ENCODE measurements around the gene ST6GALNAC5. TPM values are rescaled to one million over a fixed set of nuclear protein-coding genes. Genes with fewer than 3 reads are reported as not detected.
"Not testable (repeated sequence)": the region's sequence is repeated elsewhere in the genome, so short reads cannot be mapped to it uniquely, and the experiment has no call there.

ST6GALNAC5 gene
- total RNA-seq, 2 donors from 2014 or later: 2.6 to 12.9 TPM

DNA sequence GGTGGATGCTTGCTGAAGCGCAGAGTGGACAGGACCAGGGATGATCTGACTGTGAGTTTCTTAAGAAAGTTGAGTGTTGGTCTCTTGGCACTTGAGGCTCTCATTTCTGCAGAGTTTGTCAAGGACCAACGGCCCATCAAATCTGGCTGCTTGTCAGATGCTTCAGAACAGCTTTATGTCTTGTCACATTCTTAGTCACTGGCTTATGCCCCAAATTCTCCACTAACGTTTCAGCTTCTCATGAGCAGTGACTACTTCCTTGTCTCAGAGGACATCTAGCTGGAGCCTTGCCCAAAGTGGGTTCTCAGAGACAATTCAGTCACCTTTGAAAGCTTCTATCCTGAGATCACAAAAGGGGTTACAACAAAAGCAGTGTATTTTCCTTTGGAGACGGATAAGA lies 92.3 kb downstream of the ST6GALNAC5 start:
- intact Hi-C loops (cut with DNase I): no loop called here
- H3K27me3 ChIP-seq: no peaks in the 10 kb centered on the region
- ATAC-seq: no peak
- WGBS, 2 donors: 59 to 66% methylated on average over 4 of the region's 4 CpGs
- no peak overlapping the region for H3K27ac ChIP-seq
- no peaks in the 10 kb centered on the region for H3K9me3 ChIP-seq
- TF ChIP-seq, protein P1, sequence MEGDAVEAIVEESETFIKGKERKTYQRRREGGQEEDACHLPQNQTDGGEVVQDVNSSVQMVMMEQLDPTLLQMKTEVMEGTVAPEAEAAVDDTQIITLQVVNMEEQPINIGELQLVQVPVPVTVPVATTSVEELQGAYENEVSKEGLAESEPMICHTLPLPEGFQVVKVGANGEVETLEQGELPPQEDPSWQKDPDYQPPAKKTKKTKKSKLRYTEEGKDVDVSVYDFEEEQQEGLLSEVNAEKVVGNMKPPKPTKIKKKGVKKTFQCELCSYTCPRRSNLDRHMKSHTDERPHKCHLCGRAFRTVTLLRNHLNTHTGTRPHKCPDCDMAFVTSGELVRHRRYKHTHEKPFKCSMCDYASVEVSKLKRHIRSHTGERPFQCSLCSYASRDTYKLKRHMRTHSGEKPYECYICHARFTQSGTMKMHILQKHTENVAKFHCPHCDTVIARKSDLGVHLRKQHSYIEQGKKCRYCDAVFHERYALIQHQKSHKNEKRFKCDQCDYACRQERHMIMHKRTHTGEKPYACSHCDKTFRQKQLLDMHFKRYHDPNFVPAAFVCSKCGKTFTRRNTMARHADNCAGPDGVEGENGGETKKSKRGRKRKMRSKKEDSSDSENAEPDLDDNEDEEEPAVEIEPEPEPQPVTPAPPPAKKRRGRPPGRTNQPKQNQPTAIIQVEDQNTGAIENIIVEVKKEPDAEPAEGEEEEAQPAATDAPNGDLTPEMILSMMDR (IDR thresholded peaks at IDR 0.05): no peak
- no peak for TF ChIP-seq POLR2A (IDR thresholded peaks at IDR 0.05)
- no peak overlapping the region for H3K4me3 ChIP-seq
- H3K36me3 ChIP-seq (replicated peaks in 1 of 2; ENCODE audit: insufficient read depth in 1 of 2, low read depth in 2 of 2): no peaks in the 10 kb centered on the region
- no peak for DNase-seq
- H3K4me1 ChIP-seq: no peaks in the 10 kb centered on the region

DNA sequence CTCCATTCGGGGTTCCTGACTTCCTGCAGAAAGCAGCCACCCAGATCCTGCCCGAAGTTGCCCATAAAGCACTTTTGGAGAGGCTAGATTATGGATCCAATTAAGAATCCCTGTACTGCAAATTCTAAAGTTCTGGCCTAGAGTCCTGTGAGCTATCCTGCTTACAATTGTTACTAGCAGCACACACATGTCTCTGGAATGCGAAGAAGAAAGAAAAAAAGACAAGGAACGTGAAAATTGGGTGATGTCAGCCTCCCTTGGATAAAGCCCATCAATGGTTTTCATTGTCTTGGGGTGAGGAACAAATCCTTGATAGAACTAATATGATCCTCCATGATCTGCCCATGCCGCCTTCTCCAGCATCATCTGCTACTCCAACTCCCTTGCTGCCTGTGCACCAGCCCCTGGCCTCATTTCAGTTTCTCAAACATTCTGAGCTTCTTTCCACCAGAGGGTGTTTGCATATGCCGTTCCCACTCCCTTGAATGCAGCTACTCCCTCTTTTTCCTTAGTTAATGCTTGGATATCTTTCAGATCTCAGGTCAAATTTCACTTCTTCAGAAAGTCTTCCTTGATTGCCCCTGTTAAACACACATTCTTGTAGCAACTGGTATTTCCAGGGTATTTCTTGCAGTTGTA lies 94.0 kb downstream of the ST6GALNAC5 start:
- Histone ChIP-seq H3K27me3 (no peaks in the 10 kb centered on the region), H3K27ac (no peak overlapping the region), H3K9me3 (no peaks in the 10 kb centered on the region), H3K4me1 (no peaks in the 10 kb centered on the region), H3K4me3 (no peak overlapping the region), H3K36me3 (replicated peaks in 1 of 2; ENCODE audit: insufficient read depth in 1 of 2, low read depth in 2 of 2) (no peaks in the 10 kb centered on the region)
- TF ChIP-seq, protein P1 (IDR thresholded peaks at IDR 0.05): no peak
- no peak for TF ChIP-seq POLR2A (IDR thresholded peaks at IDR 0.05)
- WGBS, 2 donors: 64 to 66% methylated on average over 6 of the region's 6 CpGs
- intact Hi-C loops (cut with DNase I): no loop called here
- DNase-seq: no peak
- no peak for ATAC-seq

DNA sequence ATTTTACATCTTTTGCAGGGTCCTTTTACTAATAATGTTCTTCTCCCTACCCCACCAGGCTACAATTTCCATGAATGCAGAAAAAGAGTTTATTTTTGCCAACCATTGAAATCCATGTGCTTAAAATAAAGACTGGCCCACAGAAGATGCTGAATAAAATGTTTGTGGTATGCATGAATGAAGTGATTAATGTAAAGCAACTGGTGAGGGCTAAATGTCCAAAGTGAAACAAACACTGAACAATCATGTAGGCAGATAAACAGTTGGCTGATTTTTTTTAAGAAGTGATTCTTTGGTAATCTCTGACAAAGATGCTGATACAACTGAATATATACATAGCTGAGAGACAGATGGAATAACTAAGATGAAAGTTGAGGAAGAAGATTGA lies 94.5 kb downstream of the ST6GALNAC5 start:
- Histone ChIP-seq H3K36me3 (replicated peaks in 1 of 2; ENCODE audit: insufficient read depth in 1 of 2, low read depth in 2 of 2) (no peaks in the 10 kb centered on the region), H3K9me3 (no peaks in the 10 kb centered on the region), H3K4me3 (no peak overlapping the region), H3K4me1 (no peaks in the 10 kb centered on the region), H3K27me3 (no peaks in the 10 kb centered on the region), H3K27ac (no peak overlapping the region)
- ATAC-seq (no peak), DNase-seq (no peak)
- intact Hi-C loops (cut with DNase I): no loop called here
- TF ChIP-seq, protein P1 (IDR thresholded peaks at IDR 0.05): no peak

DNA sequence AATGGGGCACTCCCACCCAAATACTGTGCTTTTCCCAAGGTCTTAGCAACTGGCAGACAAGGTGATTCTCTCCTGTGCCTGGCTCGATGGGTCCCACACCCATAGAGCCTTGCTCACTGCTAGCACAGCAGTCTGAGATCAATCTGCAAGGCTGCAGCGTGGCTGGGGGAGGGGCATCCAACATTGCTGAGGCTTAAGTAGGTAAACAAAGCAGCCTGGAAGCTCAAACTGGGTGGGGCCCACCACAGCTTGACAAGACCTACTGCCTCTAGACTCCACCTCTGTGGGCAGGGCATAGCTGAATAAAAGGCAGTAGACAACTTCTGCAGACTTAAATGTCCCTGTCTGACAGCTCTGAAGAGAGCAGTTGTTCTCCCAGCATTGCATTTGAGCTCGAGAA lies 114.0 kb downstream of the ST6GALNAC5 start:
- H3K27me3 ChIP-seq; DNase-seq; ATAC-seq; H3K27ac ChIP-seq; H3K4me1 ChIP-seq; H3K4me3 ChIP-seq; H3K36me3 ChIP-seq (replicated peaks in 1 of 2; ENCODE audit: insufficient read depth in 1 of 2, low read depth in 2 of 2); H3K9me3 ChIP-seq; intact Hi-C loops (cut with DNase I): not testable (repeated sequence)
- WGBS, 2 donors: 0 to 17% methylated on average over 1 to 3 of the region's 3 CpGs

DNA sequence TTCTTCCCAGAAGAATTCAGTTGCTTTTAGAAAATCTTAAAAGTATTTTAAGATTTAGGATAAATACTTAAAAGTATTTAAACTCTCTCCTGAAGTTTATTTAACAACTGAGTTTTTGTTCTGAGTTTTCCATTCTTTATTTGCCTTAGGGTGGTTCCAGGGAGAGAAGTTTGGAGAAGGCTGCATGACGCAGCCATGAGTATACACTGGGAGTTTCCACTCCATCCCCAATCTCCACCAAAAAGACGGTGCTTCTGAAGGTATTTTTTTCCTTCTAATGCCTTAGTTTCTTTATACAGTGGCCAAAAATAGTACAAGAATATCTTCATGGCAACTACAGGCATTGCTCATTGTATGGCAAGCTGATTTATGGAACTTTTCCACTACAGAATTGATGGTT lies 122.7 kb downstream of the ST6GALNAC5 start:
- intact Hi-C loops (cut with DNase I): no loop called here
- Histone ChIP-seq H3K36me3 (replicated peaks in 1 of 2; ENCODE audit: insufficient read depth in 1 of 2, low read depth in 2 of 2) (no peaks in the 10 kb centered on the region), H3K4me3 (no peak overlapping the region), H3K27me3 (no peaks in the 10 kb centered on the region), H3K27ac (no peak overlapping the region), H3K4me1 (no peaks in the 10 kb centered on the region), H3K9me3 (no peaks in the 10 kb centered on the region)
- TF ChIP-seq, protein P1 (IDR thresholded peaks at IDR 0.05): no peak
- no peak for TF ChIP-seq POLR2A (IDR thresholded peaks at IDR 0.05)
- 54 to 62% methylated on average over 2 of the region's 2 CpGs for WGBS, 2 donors
- no peak for ATAC-seq
- DNase-seq: no peak
